GM12875 (cell line): ENCODE measurements around the gene ADCY9.

Experiments
- H3K4me3 ChIP-seq: one replicate; pipeline ENCODE4 v1.5.1; 2011; ENCODE audit warnings: low read depth, low read length, control low read depth
- TF ChIP-seq, protein P1 (sequence below): IDR thresholded peaks from 2 replicates; pipeline ENCODE4 v1.5.1; 2011; ENCODE audit warnings: low read depth, mild to moderate bottlenecking, control low read depth, inconsistent platforms, low read length, moderate library complexity, borderline replicate concordance; ENCODE audit not compliant: insufficient read depth

Gene ADCY9

GRCh38 chr16:3987231-3987630 lies 129.0 kb downstream of the ADCY9 start:
- TF ChIP-seq, protein P1, sequence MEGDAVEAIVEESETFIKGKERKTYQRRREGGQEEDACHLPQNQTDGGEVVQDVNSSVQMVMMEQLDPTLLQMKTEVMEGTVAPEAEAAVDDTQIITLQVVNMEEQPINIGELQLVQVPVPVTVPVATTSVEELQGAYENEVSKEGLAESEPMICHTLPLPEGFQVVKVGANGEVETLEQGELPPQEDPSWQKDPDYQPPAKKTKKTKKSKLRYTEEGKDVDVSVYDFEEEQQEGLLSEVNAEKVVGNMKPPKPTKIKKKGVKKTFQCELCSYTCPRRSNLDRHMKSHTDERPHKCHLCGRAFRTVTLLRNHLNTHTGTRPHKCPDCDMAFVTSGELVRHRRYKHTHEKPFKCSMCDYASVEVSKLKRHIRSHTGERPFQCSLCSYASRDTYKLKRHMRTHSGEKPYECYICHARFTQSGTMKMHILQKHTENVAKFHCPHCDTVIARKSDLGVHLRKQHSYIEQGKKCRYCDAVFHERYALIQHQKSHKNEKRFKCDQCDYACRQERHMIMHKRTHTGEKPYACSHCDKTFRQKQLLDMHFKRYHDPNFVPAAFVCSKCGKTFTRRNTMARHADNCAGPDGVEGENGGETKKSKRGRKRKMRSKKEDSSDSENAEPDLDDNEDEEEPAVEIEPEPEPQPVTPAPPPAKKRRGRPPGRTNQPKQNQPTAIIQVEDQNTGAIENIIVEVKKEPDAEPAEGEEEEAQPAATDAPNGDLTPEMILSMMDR = no peak

DNA sequence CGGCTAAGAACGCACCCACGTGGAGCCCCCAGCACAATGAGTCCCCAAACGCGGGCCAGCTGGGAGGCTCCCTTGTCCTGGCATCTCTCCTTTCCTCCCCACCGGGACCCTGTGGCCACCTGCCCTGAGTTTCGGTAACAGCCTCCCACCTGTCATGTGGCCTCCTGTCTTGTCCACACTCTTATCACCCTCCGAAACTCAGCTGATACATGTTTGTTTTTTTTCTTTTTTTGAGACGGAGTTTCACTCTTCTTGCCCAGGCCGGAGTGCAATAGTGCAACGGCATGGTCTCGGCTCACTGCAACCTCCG lies 130.1 kb downstream of the ADCY9 start:
- TF ChIP-seq, protein P1 = no peak
- no peak overlapping the region for H3K4me3 ChIP-seq

More at GRCh38 chr16:3987231-3987630, 129.0 kb downstream of the ADCY9 start:
- H3K4me3 ChIP-seq = no peak overlapping the region

DNA sequence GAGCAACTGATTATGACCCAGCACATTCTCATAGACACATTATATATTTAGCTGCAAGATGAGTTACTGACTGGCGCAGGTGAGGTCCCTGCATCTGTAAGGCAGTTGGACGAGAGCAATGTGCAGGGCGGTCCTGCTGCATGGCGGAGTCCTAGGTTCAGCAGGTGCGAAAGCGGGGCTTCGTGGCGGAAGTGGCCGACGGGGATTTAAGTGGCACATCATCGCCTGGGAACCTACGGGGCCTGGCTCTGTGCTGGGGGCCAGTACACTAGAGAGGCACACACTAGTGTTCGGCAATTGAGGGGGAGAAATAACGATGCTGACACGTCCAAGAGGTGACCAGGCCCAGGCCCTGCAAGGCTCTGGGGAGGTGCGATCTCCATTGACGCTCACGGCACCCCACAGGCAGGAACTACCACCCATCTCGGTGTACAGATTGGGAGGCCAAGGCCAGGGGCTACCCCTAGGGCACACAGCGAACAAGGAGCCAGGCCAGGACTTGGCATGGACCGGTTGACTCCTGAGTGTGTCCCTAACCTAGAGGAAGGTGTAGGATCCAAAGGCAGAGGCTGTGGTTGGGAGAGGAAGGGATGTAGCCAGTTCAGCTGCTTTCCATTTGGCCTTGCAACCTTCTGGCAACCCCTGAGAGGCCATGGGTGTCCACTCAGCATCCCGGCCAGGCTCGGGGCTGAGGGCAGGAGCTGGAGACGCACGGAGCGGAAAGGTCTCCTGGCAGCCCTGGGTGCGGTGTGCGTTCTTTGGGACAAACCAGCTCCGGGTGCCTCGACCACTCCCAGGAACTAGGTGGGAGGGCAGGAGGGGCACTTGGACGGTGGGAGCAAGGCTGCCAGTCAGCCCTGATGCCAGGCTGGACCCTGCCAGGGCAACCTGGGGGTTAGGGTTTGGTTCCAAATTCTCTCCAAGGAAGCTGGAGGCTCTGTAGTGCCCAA lies 131.9 kb downstream of the ADCY9 start:
- no peak overlapping the region for H3K4me3 ChIP-seq
- TF ChIP-seq, protein P1 = no peak

GRCh38 chr16:3983081-3983520 lies 133.1 kb downstream of the ADCY9 start:
- no peak overlapping the region for H3K4me3 ChIP-seq
- TF ChIP-seq, protein P1 = peak; percentile 43; the same call in 1 of the 2 replicates

GRCh38 chr16:3982216-3982615 lies 134.0 kb downstream of the ADCY9 start:
- TF ChIP-seq, protein P1 = no peak
- no peak overlapping the region for H3K4me3 ChIP-seq

DNA sequence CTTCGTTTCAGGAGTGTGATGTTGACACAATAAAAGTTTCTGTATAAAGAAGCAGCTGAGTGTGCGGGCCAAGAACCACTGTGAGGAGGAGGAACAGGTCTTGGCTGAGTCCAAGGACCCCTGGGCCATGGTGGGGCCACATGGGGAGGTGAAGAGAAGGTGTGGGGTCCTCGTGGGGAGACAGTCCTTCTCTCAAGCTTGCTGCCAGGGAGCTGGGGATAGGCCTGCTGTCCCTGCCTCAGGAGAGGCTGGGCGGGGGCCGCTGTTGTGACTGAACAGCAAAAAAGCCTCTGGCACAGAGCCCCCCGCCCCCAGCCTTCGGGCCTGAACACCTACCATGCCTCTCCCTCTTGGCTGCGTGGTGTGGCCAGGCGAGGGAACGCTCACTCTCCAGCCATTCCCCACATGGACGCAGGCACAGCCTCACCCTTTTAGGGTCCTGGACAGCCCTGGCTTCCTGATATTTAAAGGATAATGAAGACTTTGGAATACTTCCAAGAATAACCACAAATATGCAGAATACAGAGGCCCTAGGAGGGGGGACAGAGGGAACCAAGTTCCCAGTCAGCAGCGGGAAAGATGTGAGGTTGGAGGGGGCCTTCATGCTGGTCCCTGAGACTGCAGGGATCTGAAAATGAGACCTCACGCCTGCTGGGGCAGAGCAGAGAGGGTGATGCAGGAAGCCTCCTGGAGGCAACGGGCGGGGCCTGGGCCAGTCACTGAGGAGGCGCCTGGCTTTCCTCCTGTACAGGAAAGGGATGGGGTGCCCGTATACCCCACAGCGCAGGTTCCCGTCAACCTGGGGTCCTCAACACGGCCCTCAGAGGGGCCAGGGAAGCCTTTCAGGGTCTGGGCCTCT lies 135.8 kb downstream of the ADCY9 start:
- TF ChIP-seq, protein P1 = no peak
- no peak overlapping the region for H3K4me3 ChIP-seq

DNA sequence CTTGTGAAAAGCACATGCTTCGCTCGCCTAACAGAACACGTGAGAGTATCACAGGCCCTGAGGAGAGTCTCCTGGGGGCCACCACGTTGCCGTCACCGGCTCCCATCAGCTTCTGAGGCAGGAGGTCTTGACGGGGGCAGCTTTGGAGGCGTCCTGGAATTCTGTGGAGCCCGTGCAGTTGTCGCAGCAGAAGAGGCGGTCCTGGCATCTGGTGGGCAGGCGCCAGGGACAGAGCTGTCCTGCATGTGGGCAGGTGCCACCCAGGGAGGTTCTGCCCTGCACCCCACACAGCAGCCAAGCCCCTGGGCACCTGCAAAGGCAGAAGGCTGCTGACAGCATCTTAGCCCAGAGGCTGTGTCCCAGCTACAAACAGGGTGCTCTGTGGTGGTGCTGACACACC lies 136.7 kb downstream of the ADCY9 start:
- H3K4me3 ChIP-seq = no peak overlapping the region
- TF ChIP-seq, protein P1 = no peak
